ENCODE measurements around the gene CELF2. TPM values are rescaled to one million over a fixed set of nuclear protein-coding genes. Genes with fewer than 3 reads are reported as not detected.

Gene CELF2
- total RNA-seq, 1 donor from 2014 or later: 110 TPM

DNA sequence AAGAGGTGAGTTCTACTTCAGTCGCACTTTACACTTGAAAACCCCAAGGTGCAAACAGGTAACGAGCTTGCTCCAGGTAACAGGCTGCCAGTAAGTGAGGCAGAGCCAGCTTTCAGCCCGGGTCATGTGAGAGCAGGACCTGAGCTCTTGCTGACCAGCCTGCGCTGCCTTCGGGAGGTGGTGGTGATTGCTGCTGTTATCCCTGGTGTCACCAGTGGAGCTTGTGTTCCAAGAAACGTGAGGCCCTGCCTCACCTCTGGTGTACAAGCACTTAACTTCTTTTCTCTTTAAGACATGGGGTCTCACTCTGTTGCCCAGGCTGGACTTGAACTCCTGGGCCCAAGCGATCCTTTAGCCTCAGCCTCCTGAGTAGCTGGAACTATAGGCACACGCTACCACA is 265.0 kb downstream of the CELF2 start:
- peaks cover 41% of the 10 kb centered on the region for H3K36me3 Mint-ChIP-seq (ENCODE audit: low read depth)
- H3K9me3 Mint-ChIP-seq: no peaks in the 10 kb centered on the region
- intact Hi-C loops (cut with micrococcal nuclease): no loop called here
- H3K27ac Mint-ChIP-seq: no peak overlapping the region
- no peak for DNase-seq (ENCODE audit: low spot score)
- no peaks in the 10 kb centered on the region for H3K4me1 Mint-ChIP-seq (ENCODE audit: low read depth)
- H3K27me3 Mint-ChIP-seq (ENCODE audit: insufficient read depth): no peaks in the 10 kb centered on the region
- H3K4me3 Mint-ChIP-seq: no peak overlapping the region

DNA sequence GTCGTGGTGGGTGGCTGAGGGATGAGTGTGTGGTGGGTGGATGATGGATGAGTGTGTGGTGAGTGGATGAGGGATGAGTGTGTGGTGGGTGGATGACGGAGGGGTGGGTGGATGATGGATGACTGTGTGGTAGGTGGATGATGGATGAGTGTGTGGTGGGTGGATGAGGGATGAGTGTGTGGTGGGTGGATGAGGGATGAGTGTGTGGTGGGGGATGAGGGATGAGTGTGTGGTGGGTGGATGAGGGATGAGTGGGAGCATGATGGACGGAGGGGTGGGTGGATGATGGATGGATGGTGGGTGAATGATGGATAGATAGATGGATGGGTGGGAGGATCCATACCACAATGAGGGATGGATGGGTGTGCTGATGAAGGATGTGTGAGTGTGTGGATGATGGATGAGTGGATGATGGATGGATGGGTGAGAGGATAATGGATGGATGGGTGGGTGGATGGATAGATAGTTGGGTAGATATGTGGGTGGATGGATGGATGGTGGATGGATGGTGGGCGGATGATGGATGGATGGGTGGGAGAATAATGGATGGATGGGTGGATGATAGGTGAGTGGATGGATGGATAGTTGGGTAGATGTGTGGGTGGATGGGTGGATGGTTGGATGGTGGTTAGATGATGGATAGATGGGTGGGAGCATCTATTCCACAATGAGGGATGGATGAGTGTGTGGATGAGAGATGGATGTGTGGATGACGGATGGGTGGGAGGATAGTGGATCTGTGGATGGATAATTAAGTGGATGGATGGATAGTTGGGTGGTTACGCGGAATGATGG is 266.8 kb downstream of the CELF2 start:
- no peak for DNase-seq (ENCODE audit: low spot score)
- H3K27me3 Mint-ChIP-seq (ENCODE audit: insufficient read depth): no peaks in the 10 kb centered on the region
- no peaks in the 10 kb centered on the region for H3K4me1 Mint-ChIP-seq (ENCODE audit: low read depth)
- H3K4me3 Mint-ChIP-seq: no peak overlapping the region
- no peaks in the 10 kb centered on the region for H3K9me3 Mint-ChIP-seq
- no peak overlapping the region for H3K27ac Mint-ChIP-seq
- H3K36me3 Mint-ChIP-seq (ENCODE audit: low read depth): peaks cover 39% of the 10 kb centered on the region
- intact Hi-C loops (cut with micrococcal nuclease): no loop called here

DNA sequence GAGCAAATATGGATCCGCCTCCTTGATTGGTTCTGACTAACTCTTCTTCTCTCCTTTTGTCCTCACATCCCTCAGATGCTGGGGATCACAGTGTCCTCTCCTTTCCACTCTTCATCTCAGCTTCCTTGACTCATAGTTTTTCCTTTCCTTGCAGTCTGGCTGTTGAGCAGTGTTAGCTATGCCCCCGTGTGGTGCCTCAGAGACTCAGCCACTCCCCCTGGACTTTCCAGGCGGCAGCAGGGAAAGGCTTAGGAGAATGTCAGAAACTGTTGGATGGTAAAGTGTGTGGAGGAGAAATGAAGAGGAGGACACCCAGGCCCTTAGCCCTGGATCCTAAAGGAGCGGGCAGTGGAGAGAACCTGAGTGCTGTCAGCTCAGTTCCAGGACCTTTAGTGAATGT is 267.5 kb downstream of the CELF2 start:
- intact Hi-C loops (cut with micrococcal nuclease): no loop called here

DNA sequence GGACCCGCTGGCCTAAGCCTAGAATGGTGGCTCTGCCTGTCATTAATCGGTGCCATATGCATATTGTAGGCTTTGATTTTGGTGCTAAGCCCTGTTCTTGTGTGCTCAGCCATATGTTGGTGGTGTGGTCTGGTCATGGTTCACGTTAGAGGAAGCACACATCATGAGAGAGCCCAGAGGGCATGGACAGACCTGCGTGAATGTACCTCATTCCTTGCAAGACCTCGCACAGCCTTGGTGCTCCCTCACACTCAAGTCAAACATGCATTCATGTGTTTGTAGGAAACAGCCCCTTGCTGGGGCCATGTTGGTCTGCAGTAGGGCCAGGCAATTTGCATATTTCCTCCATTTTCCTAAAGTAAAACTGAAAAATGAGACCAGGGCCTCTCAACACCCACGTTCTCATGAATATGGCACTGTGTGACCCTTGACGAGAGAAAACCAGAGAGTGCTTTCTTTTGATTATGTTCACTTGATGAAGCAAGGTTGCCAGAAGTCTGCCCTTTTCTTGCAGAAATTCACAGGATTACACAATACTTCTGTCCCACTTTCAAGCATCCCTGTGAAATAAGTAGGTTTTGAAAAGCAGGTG is 268.7 kb downstream of the CELF2 start:
- no peak overlapping the region for H3K4me3 Mint-ChIP-seq
- intact Hi-C loops (cut with micrococcal nuclease): no loop called here
- no peaks in the 10 kb centered on the region for H3K27me3 Mint-ChIP-seq (ENCODE audit: insufficient read depth)
- no peak overlapping the region for H3K27ac Mint-ChIP-seq
- H3K9me3 Mint-ChIP-seq: no peaks in the 10 kb centered on the region
- peaks cover 4% of the 10 kb centered on the region for H3K4me1 Mint-ChIP-seq (ENCODE audit: low read depth)
- DNase-seq (ENCODE audit: low spot score): no peak
- H3K36me3 Mint-ChIP-seq (ENCODE audit: low read depth): peaks cover 35% of the 10 kb centered on the region

More for the DNA sequence above, 267.5 kb downstream of the CELF2 start:
- H3K9me3 Mint-ChIP-seq: no peaks in the 10 kb centered on the region
- no peak overlapping the region for H3K27ac Mint-ChIP-seq
- peaks cover 41% of the 10 kb centered on the region for H3K36me3 Mint-ChIP-seq (ENCODE audit: low read depth)
- H3K4me1 Mint-ChIP-seq (ENCODE audit: low read depth): peaks cover 3% of the 10 kb centered on the region
- H3K27me3 Mint-ChIP-seq (ENCODE audit: insufficient read depth): no peaks in the 10 kb centered on the region
- no peak for DNase-seq (ENCODE audit: low spot score)
- H3K4me3 Mint-ChIP-seq: no peak overlapping the region

DNA sequence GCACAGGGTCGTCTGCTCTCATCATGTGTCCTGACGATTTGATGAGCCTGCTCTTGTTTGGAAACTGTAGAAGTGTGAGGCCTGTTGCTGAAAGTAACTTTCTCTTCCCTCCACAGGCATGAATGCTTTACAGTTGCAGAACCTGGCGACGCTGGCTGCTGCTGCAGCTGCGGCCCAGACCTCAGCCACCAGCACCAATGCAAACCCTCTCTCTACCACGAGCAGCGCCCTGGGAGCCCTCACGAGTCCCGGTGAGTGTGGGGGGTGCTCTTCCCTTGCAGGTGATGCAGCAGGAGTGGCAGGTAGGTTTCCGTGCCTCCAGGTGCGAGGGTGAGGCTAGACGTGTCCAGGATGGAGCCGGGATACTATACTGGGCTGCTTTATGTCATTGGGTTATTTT is 270.6 kb downstream of the CELF2 start:
- Mint-ChIP-seq H3K4me3 (no peak overlapping the region), H3K27me3 (ENCODE audit: insufficient read depth) (no peaks in the 10 kb centered on the region), H3K9me3 (no peaks in the 10 kb centered on the region), H3K4me1 (ENCODE audit: low read depth) (peaks cover 11% of the 10 kb centered on the region), H3K27ac (no peak overlapping the region), H3K36me3 (ENCODE audit: low read depth) (peaks cover 45% of the 10 kb centered on the region)
- intact Hi-C loops (cut with micrococcal nuclease): no loop called here
- DNase-seq (ENCODE audit: low spot score): no peak

DNA sequence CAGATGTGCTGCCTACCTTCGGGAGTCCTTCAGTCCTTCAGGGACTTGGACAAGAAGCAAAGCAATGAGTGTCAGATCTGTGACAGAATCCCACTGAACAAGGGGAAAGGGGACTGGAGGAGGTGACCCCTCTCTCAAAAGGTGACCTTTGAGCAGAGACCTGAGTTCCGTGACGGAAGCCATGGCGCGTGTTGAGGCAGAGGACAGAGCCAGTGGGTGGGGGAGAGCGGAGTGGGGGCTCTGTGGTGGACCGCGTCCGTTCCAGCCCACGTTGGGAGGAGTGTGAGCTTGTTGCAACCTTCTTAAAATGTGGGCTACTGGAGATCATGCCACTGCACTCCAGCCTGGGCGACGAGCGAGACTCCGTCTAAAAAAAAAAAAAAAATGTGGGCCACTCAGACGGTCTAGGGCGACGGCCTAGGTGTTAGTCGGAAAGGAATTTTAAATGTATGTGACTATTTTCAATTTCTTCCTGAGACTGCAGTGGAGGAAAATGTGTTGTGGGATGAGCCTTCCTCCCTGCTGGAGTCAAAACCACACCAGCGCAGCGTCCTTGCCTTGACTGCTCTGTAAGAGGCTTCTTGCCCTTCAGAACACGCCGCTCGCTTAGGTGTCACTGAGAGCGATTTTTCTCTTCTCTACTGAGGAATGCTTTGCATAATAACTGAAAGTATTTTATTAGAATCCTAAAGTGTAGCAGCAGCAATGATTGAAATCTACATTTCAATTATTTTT is 272.7 kb downstream of the CELF2 start:
- Mint-ChIP-seq H3K4me3 (no peak overlapping the region), H3K36me3 (ENCODE audit: low read depth) (peaks cover 63% of the 10 kb centered on the region), H3K27ac (peak overlapping the region; percentile 16), H3K4me1 (ENCODE audit: low read depth) (peaks cover 11% of the 10 kb centered on the region), H3K27me3 (ENCODE audit: insufficient read depth) (no peaks in the 10 kb centered on the region), H3K9me3 (no peaks in the 10 kb centered on the region)
- intact Hi-C loops (cut with micrococcal nuclease): no loop called here
- no peak for DNase-seq (ENCODE audit: low spot score)

DNA sequence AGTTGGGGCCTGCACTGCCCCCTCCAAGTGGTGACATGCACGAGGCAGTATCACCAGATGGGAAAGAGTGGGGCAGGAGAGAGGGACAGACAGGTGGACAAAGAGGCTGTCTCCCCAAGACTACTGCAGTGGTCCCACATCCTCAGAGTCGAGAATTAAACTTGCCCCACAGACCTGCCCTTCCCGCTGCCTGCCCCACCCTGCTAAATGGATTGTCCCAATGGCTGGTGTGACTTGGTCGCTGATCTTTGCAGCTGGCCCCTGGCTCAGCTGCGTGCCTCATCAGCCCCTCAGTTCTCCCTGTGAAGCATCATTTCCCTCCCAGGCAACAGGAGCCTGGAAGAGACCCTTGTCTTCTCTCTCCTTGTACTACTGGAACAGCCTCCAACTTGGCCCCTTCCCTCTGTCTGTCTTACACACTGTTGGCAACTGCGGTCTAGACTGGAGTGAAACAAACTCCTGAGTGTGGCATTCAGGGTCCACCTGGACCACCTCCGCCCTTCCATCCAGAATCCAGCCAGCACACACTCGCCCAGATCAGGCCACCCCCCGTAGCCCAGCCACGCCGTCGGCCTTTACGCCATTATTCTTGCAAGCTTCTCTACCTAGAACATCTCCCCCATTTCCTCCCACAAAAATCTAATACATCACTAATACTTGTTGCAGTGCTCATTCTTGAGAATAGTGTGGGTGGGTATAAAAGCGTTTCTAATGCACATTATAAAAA is 275.1 kb downstream of the CELF2 start:
- Mint-ChIP-seq H3K36me3 (ENCODE audit: low read depth) (peaks cover 69% of the 10 kb centered on the region), H3K27me3 (ENCODE audit: insufficient read depth) (no peaks in the 10 kb centered on the region), H3K4me1 (ENCODE audit: low read depth) (peaks cover 11% of the 10 kb centered on the region), H3K9me3 (no peaks in the 10 kb centered on the region), H3K4me3 (no peak overlapping the region), H3K27ac (peak overlapping the region; percentile 61)
- intact Hi-C loops (cut with micrococcal nuclease): no loop called here
- no peak for DNase-seq (ENCODE audit: low spot score)

DNA sequence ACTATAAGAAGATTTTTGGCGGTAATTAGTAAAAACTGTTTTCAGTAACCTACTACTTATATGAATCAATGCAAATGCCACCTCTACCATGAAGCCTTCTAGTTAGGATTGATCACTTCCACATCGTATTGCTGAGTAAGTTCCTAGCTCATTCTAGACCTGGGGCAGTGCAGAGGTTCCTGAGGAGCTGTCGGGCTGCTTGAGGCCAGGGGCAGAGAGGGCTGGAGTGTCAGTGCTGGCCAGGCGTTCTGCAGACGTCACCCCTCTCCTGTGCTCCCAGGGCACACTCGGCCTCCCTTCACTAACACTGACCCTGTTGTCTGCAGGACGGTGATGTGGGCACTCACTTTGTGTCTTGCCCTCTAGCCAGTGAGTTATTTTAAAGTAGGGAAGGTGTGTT is 275.7 kb downstream of the CELF2 start:
- DNase-seq (ENCODE audit: low spot score): no peak
- H3K4me1 Mint-ChIP-seq (ENCODE audit: low read depth): peaks cover 17% of the 10 kb centered on the region
- H3K27me3 Mint-ChIP-seq (ENCODE audit: insufficient read depth): no peaks in the 10 kb centered on the region
- H3K36me3 Mint-ChIP-seq (ENCODE audit: low read depth): peaks cover 69% of the 10 kb centered on the region
- H3K27ac Mint-ChIP-seq: peak overlapping the region; percentile 61
- H3K4me3 Mint-ChIP-seq: no peak overlapping the region
- intact Hi-C loops (cut with micrococcal nuclease): no loop called here
- H3K9me3 Mint-ChIP-seq: no peaks in the 10 kb centered on the region

DNA sequence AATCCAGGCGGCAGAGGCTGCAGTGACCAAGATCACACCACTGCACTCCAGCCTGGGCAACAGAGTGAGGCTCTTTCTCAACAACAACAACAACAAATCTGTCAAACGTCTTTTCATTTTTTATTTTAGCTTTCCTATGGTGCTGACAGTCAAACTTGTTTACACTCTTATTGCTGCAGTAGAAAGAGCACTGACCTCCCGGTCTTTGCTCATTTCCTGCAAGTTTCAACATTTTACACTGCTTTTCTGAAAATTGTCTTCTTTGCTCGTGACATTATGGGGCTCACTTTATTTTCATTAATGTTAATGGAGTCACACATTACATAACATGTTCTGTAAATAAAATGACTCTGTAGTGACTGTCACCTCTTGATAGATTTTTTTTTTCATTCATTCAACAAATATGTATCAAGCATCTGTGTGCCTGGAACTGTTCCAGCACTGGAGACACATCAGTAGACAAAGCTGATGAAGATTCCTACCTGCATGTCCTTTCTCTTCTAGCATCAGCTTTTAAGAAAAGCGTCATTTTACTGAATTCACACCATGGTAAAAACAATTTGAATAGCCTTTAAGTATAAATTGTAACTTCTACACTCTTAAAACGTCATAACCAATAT is 277.3 kb downstream of the CELF2 start:
- peaks cover 16% of the 10 kb centered on the region for H3K4me1 Mint-ChIP-seq (ENCODE audit: low read depth)
- intact Hi-C loops (cut with micrococcal nuclease): no loop called here
- H3K27me3 Mint-ChIP-seq (ENCODE audit: insufficient read depth): no peaks in the 10 kb centered on the region
- H3K9me3 Mint-ChIP-seq: no peaks in the 10 kb centered on the region
- H3K36me3 Mint-ChIP-seq (ENCODE audit: low read depth): peaks cover 67% of the 10 kb centered on the region
- no peak overlapping the region for H3K4me3 Mint-ChIP-seq
- H3K27ac Mint-ChIP-seq: no peak overlapping the region
- DNase-seq (ENCODE audit: low spot score): no peak

DNA sequence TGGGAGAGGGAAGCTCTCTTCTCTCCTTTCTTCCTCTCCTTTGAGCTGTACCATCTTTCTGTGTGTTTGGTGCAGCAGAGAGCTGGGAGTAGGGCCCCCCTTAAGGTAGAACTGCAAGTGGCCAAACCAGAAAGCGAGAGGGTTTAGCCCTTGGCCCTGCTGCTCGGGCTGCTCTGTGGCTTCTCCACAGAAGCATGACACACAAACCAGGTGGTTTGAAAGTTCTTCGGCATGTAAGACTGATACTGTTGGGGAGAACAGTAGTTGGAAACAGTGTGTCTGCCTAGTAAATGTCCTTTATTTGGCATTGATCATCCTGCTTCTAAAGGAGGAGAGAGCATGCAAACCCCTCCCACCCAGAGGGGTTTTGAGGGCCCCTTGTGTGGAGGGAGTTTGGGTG is 277.8 kb downstream of the CELF2 start:
- Mint-ChIP-seq H3K4me1 (ENCODE audit: low read depth) (peaks cover 13% of the 10 kb centered on the region), H3K36me3 (ENCODE audit: low read depth) (peaks cover 67% of the 10 kb centered on the region), H3K4me3 (no peak overlapping the region), H3K27me3 (ENCODE audit: insufficient read depth) (no peaks in the 10 kb centered on the region), H3K27ac (no peak overlapping the region), H3K9me3 (no peaks in the 10 kb centered on the region)
- no peak for DNase-seq (ENCODE audit: low spot score)
- intact Hi-C loops (cut with micrococcal nuclease): no loop called here

DNA sequence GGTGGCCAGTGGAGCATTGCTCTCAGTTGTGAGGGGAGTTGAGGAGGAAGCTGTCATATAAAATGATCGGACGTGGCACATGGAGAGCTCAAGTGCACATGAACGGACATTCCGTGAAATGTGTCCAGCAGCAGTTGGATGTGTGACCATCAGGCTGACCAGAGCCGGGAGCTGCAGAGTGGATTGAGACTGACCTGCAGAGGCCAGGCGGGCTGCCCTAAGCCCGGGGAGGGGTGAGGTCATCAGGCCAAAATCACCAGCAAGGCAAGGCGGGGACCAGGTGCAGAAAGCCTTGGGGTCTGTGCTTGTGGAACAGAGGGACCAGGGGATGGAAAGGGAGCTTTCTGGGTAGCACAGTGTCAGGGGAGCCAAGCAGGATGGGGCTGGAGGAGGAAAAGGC is 279.5 kb downstream of the CELF2 start:
- peak overlapping the region; percentile 67 for H3K27ac Mint-ChIP-seq

DNA sequence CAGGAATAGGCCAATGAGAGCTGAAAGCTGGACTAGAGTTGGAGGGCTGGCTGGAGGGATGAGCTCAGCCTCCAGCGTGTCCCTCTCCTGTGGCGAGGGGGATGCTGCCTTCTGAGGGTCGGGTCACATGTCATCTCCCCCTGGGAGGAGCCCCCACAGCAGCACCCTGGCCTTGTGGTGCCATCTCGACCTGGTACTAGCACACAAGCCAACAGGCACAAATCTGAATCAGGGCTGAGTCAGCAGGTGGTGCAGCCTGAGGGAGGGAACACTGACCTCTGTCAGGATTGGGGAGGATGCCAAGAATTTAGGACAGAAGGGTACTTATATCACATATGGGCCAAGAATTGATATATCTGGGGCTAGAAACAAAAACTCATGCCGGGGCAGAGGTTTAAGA is 280.4 kb downstream of the CELF2 start:
- H3K36me3 Mint-ChIP-seq (ENCODE audit: low read depth): peaks cover 72% of the 10 kb centered on the region
- H3K4me1 Mint-ChIP-seq (ENCODE audit: low read depth): peaks cover 11% of the 10 kb centered on the region
- no peak overlapping the region for H3K4me3 Mint-ChIP-seq
- no peaks in the 10 kb centered on the region for H3K27me3 Mint-ChIP-seq (ENCODE audit: insufficient read depth)
- DNase-seq (ENCODE audit: low spot score): no peak
- intact Hi-C loops (cut with micrococcal nuclease): no loop called here
- no peaks in the 10 kb centered on the region for H3K9me3 Mint-ChIP-seq
- peak overlapping the region; percentile 55 for H3K27ac Mint-ChIP-seq

More for the DNA sequence above, 279.5 kb downstream of the CELF2 start:
- H3K4me3 Mint-ChIP-seq: no peak overlapping the region
- no peaks in the 10 kb centered on the region for H3K27me3 Mint-ChIP-seq (ENCODE audit: insufficient read depth)
- no peak for DNase-seq (ENCODE audit: low spot score)
- no peaks in the 10 kb centered on the region for H3K9me3 Mint-ChIP-seq
- peaks cover 9% of the 10 kb centered on the region for H3K4me1 Mint-ChIP-seq (ENCODE audit: low read depth)
- intact Hi-C loops (cut with micrococcal nuclease): no loop called here
- peaks cover 68% of the 10 kb centered on the region for H3K36me3 Mint-ChIP-seq (ENCODE audit: low read depth)

All from activated T-helper 1 cell treated with anti-CD3 and anti-CD28 coated beads, Interleukin-12 subunit alpha, Interleukin-12 subunit beta, Interleukin-2, Interleukin-4 antibody, amounts not matched to agents 30 ng/mL and 10 ng/mL and 1 ng/mL, durations not matched to agents 14 hours and 24 hours and 36 hours (primary cell).